GM19397 (cell line): ENCODE data around the gene FLT4.

Experiments used
- ATAC-seq: cut with Tn5 transposase; IDR thresholded peaks from one replicate; pipeline ENCODE4 v1.9.1; 2021; ENCODE audit warnings: mild to moderate bottlenecking, moderate library complexity; ENCODE audit not compliant: unreplicated experiment

FLT4 gene

GRCh38 chr5:180594311-180595045 is 54.9 kb downstream of the FLT4 start:
- no peak for ATAC-seq

GRCh38 chr5:180593446-180594206 is 55.8 kb downstream of the FLT4 start:
- ATAC-seq, result no peak

GRCh38 chr5:180592176-180592575 is 57.2 kb downstream of the FLT4 start:
- no peak for ATAC-seq

- no peak for ATAC-seq
Observed at GRCh38 chr5:180591311-180591887, 58.0 kb downstream of the FLT4 start, which contains the start of gene SCGB3A1. Gene SCGB3A1 (minus strand): TSS chr5:180591499. CDS start chr5:180591462, 37 bp downstream.

- no peak for ATAC-seq
Observed at GRCh38 chr5:180590543-180591310, 58.7 kb downstream of the FLT4 start.

- no peak for ATAC-seq
Observed at GRCh38 chr5:180589771-180590542, 59.4 kb downstream of the FLT4 start.

GRCh38 chr5:180586870-180587269 is 62.5 kb downstream of the FLT4 start:
- ATAC-seq, result no peak

GRCh38 chr5:180586204-180586603 is 63.2 kb downstream of the FLT4 start:
- ATAC-seq, result no peak

- ATAC-seq, result no peak
Observed at GRCh38 chr5:180583738-180584137, 65.7 kb downstream of the FLT4 start.

- no peak for ATAC-seq
Observed at GRCh38 chr5:180580681-180581080, 68.7 kb downstream of the FLT4 start.

GRCh38 chr5:180575571-180575970 is 73.8 kb downstream of the FLT4 start:
- ATAC-seq, result no peak

- no peak for ATAC-seq
Observed at GRCh38 chr5:180568914-180569313, 80.5 kb downstream of the FLT4 start.

GRCh38 chr5:180563994-180564393 is 85.4 kb downstream of the FLT4 start:
- no peak for ATAC-seq

- ATAC-seq, result no peak
Observed at GRCh38 chr5:180558232-180558631, 91.2 kb downstream of the FLT4 start.

GRCh38 chr5:180557217-180557809 is 92.1 kb downstream of the FLT4 start:
- ATAC-seq, result no peak

GRCh38 chr5:180555168-180555921 is 94.1 kb downstream of the FLT4 start:
- no peak for ATAC-seq

GRCh38 chr5:180553530-180553929 is 95.9 kb downstream of the FLT4 start:
- no peak for ATAC-seq
